Measurements from ENCODE around the gene LUZP1. TPM values are rescaled to one million over a fixed set of nuclear protein-coding genes. Genes with fewer than 3 reads are reported as not detected.

LUZP1 gene
- polyA plus RNA-seq, 3 donors = 31.4 to 36.7 (median 32.2) TPM

Other genes with a start within 250 kb of the LUZP1 start
- gene LACTBL1, start 196.0 kb downstream of the LUZP1 start, polyA plus RNA-seq (ENCODE audit: insufficient read length in 3 of 3) = under 1 TPM in 1 of 3 donors, not detected in 2; 0.14 TPM
- under 1 TPM in 1 of 3 donors, not detected in 2; 0.46 TPM for gene TEX46, start 153.0 kb downstream of the LUZP1 start, polyA plus RNA-seq (ENCODE audit: insufficient read length in 3 of 3)
- 100 to 1,000 TPM; 132 to 143 (median 135) TPM for gene KDM1A, start 149.4 kb downstream of the LUZP1 start, polyA plus RNA-seq (ENCODE audit: insufficient read length in 3 of 3)
- under 1 TPM; 0.24 to 0.31 (median 0.28) TPM for gene HTR1D, start 48.6 kb upstream of the LUZP1 start, polyA plus RNA-seq (ENCODE audit: insufficient read length in 3 of 3)
- 100 to 1,000 TPM; 233 to 258 (median 243) TPM for gene HNRNPR, start 175.4 kb upstream of the LUZP1 start, polyA plus RNA-seq (ENCODE audit: insufficient read length in 3 of 3)
- gene ZNF436, start 201.0 kb upstream of the LUZP1 start, polyA plus RNA-seq (ENCODE audit: insufficient read length in 3 of 3) = 10 to 100 TPM; 31.8 to 33.6 (median 33.1) TPM

All from renal pelvis (tissue), 3 donors.